ENCODE data around the gene MED13L. TPM values are rescaled to one million over a fixed set of nuclear protein-coding genes. Genes with fewer than 3 reads are reported as not detected.
A peak's percentile ranks its signal among the peaks of the same experiment; 100 is the strongest.

Gene MED13L
- total and polyA plus RNA-seq, 2 of the 8 experiments (the other 6 are each of a cell fraction or from before 2014, with no cell fraction given): 15.9 to 51.7 TPM

DNA sequence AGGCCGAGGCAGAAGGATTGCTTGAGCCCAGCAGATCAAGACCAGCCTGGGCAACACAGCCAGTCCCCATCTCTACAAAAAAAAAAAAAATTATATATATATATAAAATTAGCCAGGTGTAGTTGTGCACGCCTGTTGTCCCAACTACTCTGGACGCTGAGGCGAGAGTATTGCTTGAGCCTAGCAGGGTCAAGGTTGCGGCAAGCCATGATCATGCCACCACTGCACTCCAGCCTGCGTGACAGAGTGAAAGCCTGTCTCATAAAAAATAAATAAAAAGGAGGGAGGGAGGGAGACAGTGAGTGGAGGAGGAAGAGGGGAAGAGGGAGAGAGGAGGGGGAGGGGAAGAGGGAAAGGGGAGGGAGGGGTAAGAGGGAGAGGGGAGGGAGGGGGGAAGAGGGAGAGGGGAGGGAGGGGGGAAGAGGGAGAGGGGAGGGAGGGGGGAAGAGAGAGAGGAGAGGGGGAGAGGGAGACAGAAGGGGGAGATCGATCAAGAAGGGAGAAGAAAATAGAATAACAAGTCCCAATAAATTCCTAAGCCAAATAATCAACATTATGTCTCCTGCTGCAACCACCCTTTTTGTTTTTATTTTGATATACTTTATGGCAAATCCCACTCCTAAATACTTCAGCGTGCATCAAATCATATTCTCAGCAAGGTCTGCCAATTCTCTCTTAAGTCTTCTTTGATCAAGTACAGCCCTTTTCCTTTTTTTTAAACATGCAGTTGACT, 163.9 kb downstream of the MED13L start:
- DNase-seq (ENCODE audit: low read depth in 1 of 2, low spot score in 2 of 2): no peak
- Histone ChIP-seq H4K91ac (replicated peaks; ENCODE audit: insufficient read length, low read length) (no peak overlapping the region), H3K27me3 (replicated peaks in 1 of 4; ENCODE audit: control insufficient read depth in 3 of 4, extremely low read depth in 1 of 4, insufficient read depth in 3 of 4, low read length in 3 of 4) (no peaks in the 10 kb centered on the region), H2AFZ (ENCODE audit: low read length) (no peak overlapping the region), H3K18ac (ENCODE audit: extremely low read depth, low read length) (0 out of 2 replicates have a peak overlapping the region, but pooled peaks have one; percentile 24), H2BK5ac (ENCODE audit: low read depth, low read length) (no peak overlapping the region), H3K9me3 (ENCODE audit: insufficient read depth in 2 of 2, low read depth in 1 of 2, low read length in 1 of 2) (no peaks in the 10 kb centered on the region), H3K56ac (replicated peaks; ENCODE audit: insufficient read length, low read depth, low read length) (no peak overlapping the region), H3K27ac (ENCODE audit: low read depth, low read length) (no peak overlapping the region), H3K4me3 (ENCODE audit: extremely low read depth in 1 of 4, insufficient read depth in 2 of 4, low read depth in 3 of 4, low read length in 4 of 4) (no peak overlapping the region), H2BK12ac (ENCODE audit: low read depth, low read length) (no peak overlapping the region), H3K4me2 (ENCODE audit: insufficient read depth in 1 of 2, low read depth in 2 of 2, low read length in 2 of 2) (peak overlapping the region in 1 of 2 experiments; percentile 6; a peak in 1 of 4 replicates), H2BK120ac (replicated peaks; ENCODE audit: low read depth, low read length) (no peak overlapping the region), H3K14ac (ENCODE audit: insufficient read length) (no peak overlapping the region), H3K4ac (replicated peaks; ENCODE audit: insufficient read length, low read depth, low read length) (no peak overlapping the region), H4K20me1 (replicated peaks in 1 of 2; ENCODE audit: control insufficient read depth in 1 of 2, insufficient read depth in 2 of 2, low read length in 2 of 2) (peaks cover 0 to 4% of the 10 kb centered on the region in 2 experiments), H3K9ac (replicated peaks in 1 of 4; ENCODE audit: extremely low read depth in 1 of 4, low read depth in 3 of 4, low read length in 3 of 4) (no peak overlapping the region), H3K23ac (ENCODE audit: insufficient read length) (no peak overlapping the region), H3K79me2 (ENCODE audit: control insufficient read depth in 1 of 2, insufficient read depth in 2 of 2, low read length in 2 of 2) (peaks cover 0 to 69% of the 10 kb centered on the region in 2 experiments; a peak in 3 of 4 replicates), H3K4me1 (replicated peaks in 1 of 4; ENCODE audit: control insufficient read depth in 3 of 4, insufficient read depth in 4 of 4, low read length in 3 of 4) (peaks cover 0 to 25% (median 2%) of the 10 kb centered on the region in 4 experiments; a peak in 5 of 7 replicates), H4K5ac (ENCODE audit: insufficient read length, low read depth, low read length) (no peak overlapping the region), H2BK15ac (ENCODE audit: low read length) (no peak overlapping the region), H4K8ac (ENCODE audit: extremely low read depth, insufficient read depth, low read length) (no peak overlapping the region), H2BK20ac (ENCODE audit: low read length) (no peak overlapping the region), H3K36me3 (ENCODE audit: control insufficient read depth in 2 of 4, insufficient read depth in 4 of 4, low read length in 3 of 4) (no peaks in the 10 kb centered on the region; a peak in 1 of 8 replicates), H3K23me2 (ENCODE audit: low read depth, low read length) (no peaks in the 10 kb centered on the region), H2AK5ac (ENCODE audit: low read depth, low read length) (no peak overlapping the region; the same call in 1 of the 2 replicates), H3K79me1 (ENCODE audit: low read depth, low read length) (peaks cover 5% of the 10 kb centered on the region)
- no peak for FAIRE-seq
- ChIA-PET POLR2A (ENCODE audit: partially characterized antibody) (interaction anchor here (0.7 kb wide), 1 partner anchor 549 kb away, joined by 3 read pairs; no protein-coding TSS in a partner anchor), CTCF (ENCODE audit: partially characterized antibody) (no interaction called here)
- WGBS, 2 experiments (ENCODE audit: extremely low coverage in 1 of 2, insufficient coverage in 1 of 2, insufficient read length in 1 of 2, insufficient replicate concordance in 2 of 2, low coverage in 1 of 2, low lambda C conversion rate in 2 of 2, missing lambda C conversion rate in 1 of 2): 89% methylated on average over 7 of the region's 8 CpGs; no CpG with 5 or more reads in 1 of the 2 experiments
- no peak for TF ChIP-seq HDAC2 (IDR thresholded peaks at IDR 0.05; ENCODE audit: borderline replicate concordance in 1 of 2, low read depth in 2 of 2, low read length in 2 of 2)
